RWPE1 (cell line): ENCODE results near the gene AMT.

ENCODE experiments used
- CTCF ChIA-PET: fragments of 350-600 bp; sonication (Branson Sonifier 250); formaldehyde crosslinking; extraction: SDS; loops from one replicate; lab custom pipeline; 2021; lab: Yijun Ruan, JAX
- POLR2A ChIA-PET: fragments of 400-600 bp; formaldehyde crosslinking; extraction: SDS; loops from one replicate; lab custom pipeline; 2020; ENCODE audit warnings: antibody characterized with exemption; ENCODE audit not compliant: low non-redundant PET; lab: Yijun Ruan, JAX
- DNase-seq: peaks from one replicate; pipeline ENCODE4 v3.0.0; 2012; ENCODE audit warnings: low spot score
- H3K27ac ChIP-seq: fragments of 450-650 bp; 2 replicates; pipeline ENCODE4 v1.5.1; 2017
- TF ChIP-seq, protein P1 (sequence below): fragments of 450-650 bp; conservative IDR thresholded peaks from 2 replicates; pipeline ENCODE4 v1.5.1; 2017; ENCODE audit warnings: low read depth, mild to moderate bottlenecking

AMT gene

DNA sequence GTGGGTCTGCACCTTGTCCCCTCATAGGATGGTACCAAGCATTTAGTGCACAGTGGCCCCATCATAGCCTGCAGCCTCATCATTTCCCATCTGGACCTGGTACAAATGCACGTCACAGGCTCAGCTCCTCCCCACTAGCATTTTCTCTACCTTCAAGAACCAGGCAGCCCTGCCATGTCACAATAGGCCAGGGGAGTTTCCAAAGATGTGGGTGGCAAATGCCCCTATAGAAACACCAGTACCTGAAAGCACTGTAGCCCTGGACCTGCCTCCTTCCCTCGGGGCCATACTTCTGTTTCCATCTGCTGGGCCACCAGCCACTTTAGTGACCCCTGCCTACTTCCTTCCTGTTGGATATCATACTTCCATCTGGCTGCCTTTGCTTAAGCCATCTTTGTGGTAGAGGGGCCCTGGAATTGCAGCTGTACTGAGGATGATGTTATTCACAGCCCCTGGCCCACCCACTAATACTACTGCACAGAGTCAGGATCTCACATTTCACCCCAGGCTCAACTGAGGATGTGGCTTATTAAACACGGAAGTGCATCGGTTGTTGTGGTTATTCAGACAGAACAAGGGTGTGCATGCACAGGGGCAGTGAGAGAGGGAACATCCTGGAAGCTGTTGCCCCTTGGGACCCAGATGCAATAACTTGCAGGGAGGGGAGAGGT lies 6.2 kb downstream of the AMT start:
- TF ChIP-seq, protein P1, sequence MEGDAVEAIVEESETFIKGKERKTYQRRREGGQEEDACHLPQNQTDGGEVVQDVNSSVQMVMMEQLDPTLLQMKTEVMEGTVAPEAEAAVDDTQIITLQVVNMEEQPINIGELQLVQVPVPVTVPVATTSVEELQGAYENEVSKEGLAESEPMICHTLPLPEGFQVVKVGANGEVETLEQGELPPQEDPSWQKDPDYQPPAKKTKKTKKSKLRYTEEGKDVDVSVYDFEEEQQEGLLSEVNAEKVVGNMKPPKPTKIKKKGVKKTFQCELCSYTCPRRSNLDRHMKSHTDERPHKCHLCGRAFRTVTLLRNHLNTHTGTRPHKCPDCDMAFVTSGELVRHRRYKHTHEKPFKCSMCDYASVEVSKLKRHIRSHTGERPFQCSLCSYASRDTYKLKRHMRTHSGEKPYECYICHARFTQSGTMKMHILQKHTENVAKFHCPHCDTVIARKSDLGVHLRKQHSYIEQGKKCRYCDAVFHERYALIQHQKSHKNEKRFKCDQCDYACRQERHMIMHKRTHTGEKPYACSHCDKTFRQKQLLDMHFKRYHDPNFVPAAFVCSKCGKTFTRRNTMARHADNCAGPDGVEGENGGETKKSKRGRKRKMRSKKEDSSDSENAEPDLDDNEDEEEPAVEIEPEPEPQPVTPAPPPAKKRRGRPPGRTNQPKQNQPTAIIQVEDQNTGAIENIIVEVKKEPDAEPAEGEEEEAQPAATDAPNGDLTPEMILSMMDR, result no peak
- DNase-seq, result no peak
- H3K27ac ChIP-seq, result peak overlapping the region; percentile 96
- ChIA-PET POLR2A (no interaction called here), CTCF (no interaction called here)

DNA sequence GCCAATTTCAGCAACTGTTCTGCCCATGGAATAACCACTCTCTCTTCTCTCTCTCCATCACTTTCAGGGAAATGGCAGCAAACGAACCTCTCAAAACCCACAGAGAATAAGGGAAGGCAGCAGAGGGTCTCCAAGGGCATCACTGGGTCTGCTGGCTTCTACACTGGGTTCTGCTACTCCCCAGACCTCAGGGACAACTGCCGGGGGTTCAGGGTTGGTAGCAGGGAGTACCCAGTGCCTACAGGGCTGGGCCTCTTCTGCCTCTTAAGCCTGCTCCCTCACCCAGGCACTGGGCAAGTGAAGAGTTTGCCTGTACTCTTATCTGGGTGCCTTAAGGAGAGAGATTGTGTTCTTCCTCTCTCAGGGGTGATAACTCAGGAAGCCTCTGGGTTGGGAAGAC lies 7.5 kb downstream of the AMT start:
- ChIA-PET CTCF (no interaction called here), POLR2A (no interaction called here)
- DNase-seq, result no peak
- TF ChIP-seq, protein P1, result no peak
- H3K27ac ChIP-seq, result peak overlapping the region; percentile 96

DNA sequence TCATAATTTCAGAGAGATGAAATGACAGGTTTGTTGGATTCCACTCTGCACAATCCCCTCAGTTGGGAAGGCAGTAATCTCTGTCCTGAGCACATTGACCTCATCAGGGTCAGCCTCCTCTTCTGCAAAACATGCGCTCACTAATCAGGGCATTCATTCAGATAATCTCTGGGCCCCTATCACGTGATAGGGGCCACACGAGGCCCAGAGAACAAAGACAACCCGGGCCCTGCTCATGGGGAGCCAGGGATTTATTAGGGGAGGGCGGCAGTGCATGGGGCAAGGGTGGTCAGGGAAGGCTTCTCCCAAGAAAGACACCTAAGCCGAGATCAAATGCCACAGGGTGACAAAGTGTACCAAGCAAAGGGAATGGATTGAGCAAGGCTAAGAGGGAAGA lies 8.9 kb downstream of the AMT start:
- peak overlapping the region; percentile 96 for H3K27ac ChIP-seq
- ChIA-PET CTCF (no interaction called here), POLR2A (no interaction called here)
- no peak for DNase-seq
- TF ChIP-seq, protein P1, result no peak

DNA sequence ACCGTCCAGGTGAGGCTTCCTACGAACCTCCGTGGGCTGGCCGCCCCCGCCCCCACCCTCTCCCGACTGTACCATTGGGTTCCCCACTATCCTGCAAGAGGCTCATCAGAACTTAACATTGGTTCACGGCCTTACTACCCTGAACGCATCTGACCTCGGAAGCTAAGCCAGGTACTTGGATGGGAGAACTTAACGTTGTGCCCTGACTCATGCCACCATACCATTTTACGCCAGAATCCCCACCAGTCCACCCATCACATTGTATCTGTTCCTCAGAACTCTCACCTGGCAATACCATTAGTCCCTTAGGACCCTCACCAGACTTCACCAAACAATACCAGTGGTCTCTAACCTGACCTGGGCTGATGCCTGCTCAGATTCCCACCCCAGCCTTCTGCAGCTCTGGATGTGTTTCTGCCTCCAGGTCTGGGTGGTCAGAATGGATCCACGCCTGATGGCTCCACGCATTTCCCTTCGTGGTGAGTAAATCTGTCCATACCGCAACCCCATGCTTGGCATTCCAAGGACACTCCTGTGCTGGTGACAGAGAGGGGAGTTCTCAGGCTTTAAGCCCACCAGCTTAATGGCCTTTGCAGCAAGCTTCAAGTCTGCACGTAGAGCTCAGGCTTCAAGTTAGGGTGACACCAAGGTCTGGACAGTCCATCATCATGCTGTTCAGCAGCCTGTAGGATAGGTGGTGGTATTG lies 9.5 kb downstream of the AMT start:
- DNase-seq, result no peak
- ChIA-PET POLR2A (interaction anchor here (0.6 to 0.7 kb wide), 2 partner anchors 42 to 105 kb away, joined by 4 to 5 read pairs; no protein-coding TSS in a partner anchor), CTCF (interaction anchor here (0.5 kb wide), 1 partner anchor 52 kb away, joined by 3 read pairs; no protein-coding TSS in a partner anchor)
- TF ChIP-seq, protein P1, result no peak
- H3K27ac ChIP-seq, result peak overlapping the region; percentile 96

DNA sequence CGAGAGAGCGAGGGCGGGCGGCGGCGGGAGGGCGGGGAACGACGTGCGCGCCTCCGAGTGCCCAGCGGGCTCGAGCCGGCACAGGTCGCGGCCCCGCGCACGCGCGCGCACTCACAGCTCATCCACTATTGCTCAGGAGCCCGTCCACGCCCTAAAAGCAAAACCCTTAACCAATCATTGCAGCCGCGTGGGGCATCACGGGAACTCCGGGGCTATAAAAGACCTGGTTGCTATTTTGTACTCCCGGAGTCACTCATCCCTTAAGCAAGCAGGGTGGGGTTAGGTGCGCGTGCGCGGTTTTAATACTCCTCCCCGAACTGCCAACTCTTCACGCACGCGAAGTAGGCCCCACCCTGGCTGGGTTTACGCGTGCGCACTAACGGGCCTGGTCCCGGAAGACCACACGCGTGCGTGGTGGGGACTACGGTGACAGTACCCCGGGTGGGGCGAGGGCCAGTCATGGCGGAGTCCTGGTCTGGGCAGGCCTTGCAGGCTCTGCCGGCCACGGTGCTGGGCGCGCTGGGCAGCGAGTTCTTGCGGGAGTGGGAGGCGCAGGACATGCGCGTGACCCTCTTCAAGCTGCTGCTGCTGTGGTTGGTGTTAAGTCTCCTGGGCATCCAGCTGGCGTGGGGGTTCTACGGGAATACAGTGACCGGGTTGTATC lies 10.2 kb downstream of the AMT start, which contains the start of the genes RHOA and TCTA:
Gene RHOA, minus strand, starts transcription at position 9 of the 664 bp plus-strand sequence. CDS start 36,387 bp downstream, outside the sequence.
Gene TCTA, plus strand, starts transcription at position 456 of the 664 bp plus-strand sequence. Its CDS starts 4 bp downstream, at position 460.
- POLR2A ChIA-PET, result interaction anchor here (0.6 to 0.7 kb wide), 3 partner anchors 41 to 106 kb away, joined by 3 to 5 read pairs (median 4); no protein-coding TSS in a partner anchor
- peak; percentile 98 for DNase-seq
- TF ChIP-seq, protein P1, result no peak
- CTCF ChIA-PET, result interaction anchor here (0.5 to 0.6 kb wide), 2 partner anchors 53 to 91 kb away, joined by 3 to 4 read pairs; no protein-coding TSS in a partner anchor
- peak within 1 kb of the TSS; percentile 96 for H3K27ac ChIP-seq

DNA sequence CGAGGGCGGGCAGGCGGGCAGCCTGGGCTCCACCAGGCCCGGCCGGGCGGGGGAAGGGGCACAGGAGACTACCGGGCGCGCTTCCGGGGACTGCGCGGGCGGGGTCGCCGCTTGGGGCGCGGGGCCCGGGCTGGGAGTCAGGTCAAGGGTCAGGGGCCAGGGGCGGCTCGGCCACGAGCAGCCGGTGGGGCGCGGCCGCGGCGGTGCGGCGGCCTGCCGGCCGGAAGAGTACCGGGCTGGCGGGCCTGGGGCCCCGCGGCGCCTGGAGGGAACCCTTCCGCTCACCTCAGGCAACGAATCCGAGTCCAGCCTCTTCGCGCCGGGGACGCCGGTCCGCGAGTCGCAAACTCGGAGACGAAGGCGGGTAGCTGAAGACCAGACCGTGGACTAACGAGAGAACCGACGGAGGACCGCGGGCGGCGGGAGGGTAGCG lies 10.7 kb downstream of the AMT start:
- POLR2A ChIA-PET, result interaction anchor here (0.6 kb wide), 1 partner anchor 58 kb away, joined by 3 read pairs; no protein-coding TSS in a partner anchor
- DNase-seq, result no peak
- H3K27ac ChIP-seq, result peak overlapping the region; percentile 96
- CTCF ChIA-PET, result interaction anchor here (0.6 kb wide), 2 partner anchors 91 to 98 kb away, joined by 3 to 4 read pairs; no protein-coding TSS in a partner anchor
- TF ChIP-seq, protein P1, result no peak
